Muscle layer of colon (tissue), 2 donors: ENCODE results near the gene ATG10.
"Not testable (repeated sequence)": the region's sequence is repeated elsewhere in the genome, so short reads cannot be mapped to it uniquely, and the experiment has no call there.

Experiments used
- H3K27ac ChIP-seq: one replicate; pipeline ENCODE4 v1.7.0; 2013; ENCODE audit warnings: low read depth, mild to moderate bottlenecking, low read length, moderate library complexity
- H3K27me3 ChIP-seq, 2 donors: one replicate each; pipeline ENCODE4 v1.7.0; 2013; ENCODE audit warnings: low read length in 2 of 2, mild to moderate bottlenecking in 2 of 2; ENCODE audit not compliant: insufficient read depth in 2 of 2, control insufficient read depth in 1 of 2
- H3K36me3 ChIP-seq: one replicate; pipeline ENCODE4 v1.7.0; 2013; ENCODE audit warnings: mild to moderate bottlenecking, low read length; ENCODE audit not compliant: insufficient read depth
- H3K4me1 ChIP-seq: one replicate; pipeline ENCODE4 v1.7.0; 2013; ENCODE audit warnings: mild to moderate bottlenecking, low read length; ENCODE audit not compliant: insufficient read depth
- H3K4me3 ChIP-seq, 2 donors: one replicate each; pipeline ENCODE4 v1.7.0; 2013; ENCODE audit warnings: low read length in 2 of 2, low read depth in 1 of 2, mild to moderate bottlenecking in 1 of 2, moderate library complexity in 1 of 2
- H3K9ac ChIP-seq: one replicate; pipeline ENCODE4 v1.7.0; 2013; ENCODE audit warnings: low read length
- H3K9me3 ChIP-seq: one replicate; pipeline ENCODE4 v1.7.0; 2013; ENCODE audit warnings: mild to moderate bottlenecking, low read length
- donor health status: abdominal sarcoma.
- donor health status: Adenocarcinoma of cecum.

The ATG10 gene

DNA sequence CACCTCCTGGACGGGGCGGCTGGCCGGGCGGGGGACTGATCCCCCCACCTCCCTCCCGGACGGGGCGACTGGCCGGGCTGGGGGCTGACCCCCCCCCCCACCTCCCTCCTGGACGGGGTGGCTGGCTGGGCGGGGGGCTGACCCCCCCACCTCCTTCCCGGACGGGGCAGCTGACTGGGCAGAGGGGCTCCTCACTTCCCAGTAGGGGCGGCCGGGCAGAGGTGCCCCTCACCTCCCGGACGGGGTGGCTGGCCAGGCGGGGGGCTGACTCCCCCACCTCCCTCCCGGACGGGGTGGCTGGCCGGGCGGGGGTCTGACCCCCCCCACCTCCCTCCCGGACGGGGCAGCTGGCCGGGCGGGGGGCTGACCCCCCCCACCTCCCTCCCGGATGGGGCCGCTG lies 11.3 kb downstream of the ATG10 start:
- not testable (repeated sequence) for H3K27me3 ChIP-seq, H3K4me3 ChIP-seq, H3K36me3 ChIP-seq, H3K4me1 ChIP-seq, H3K9me3 ChIP-seq, H3K9ac ChIP-seq, H3K27ac ChIP-seq

DNA sequence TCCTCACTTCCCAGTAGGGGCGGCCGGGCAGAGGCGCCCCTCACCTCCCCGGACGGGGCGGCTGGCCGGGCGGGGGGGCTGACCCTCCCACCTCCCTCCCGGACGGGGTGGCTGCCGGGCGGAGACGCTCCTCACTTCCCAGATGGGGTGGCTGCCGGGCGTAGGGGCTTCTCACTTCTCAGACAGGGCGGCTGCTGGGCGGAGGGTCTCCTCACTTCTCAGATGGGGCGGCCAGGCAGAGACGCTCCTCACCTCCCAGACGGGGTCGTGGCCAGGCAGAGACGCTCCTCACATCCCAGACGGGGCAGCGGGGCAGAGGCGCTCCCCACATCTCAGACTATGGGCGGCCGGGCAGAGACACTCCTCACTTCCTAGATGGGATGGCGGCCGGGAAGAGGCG lies 11.7 kb downstream of the ATG10 start:
- H3K4me1 ChIP-seq, H3K4me3 ChIP-seq, H3K9ac ChIP-seq, H3K36me3 ChIP-seq, H3K27ac ChIP-seq, H3K27me3 ChIP-seq, H3K9me3 ChIP-seq: not testable (repeated sequence)

DNA sequence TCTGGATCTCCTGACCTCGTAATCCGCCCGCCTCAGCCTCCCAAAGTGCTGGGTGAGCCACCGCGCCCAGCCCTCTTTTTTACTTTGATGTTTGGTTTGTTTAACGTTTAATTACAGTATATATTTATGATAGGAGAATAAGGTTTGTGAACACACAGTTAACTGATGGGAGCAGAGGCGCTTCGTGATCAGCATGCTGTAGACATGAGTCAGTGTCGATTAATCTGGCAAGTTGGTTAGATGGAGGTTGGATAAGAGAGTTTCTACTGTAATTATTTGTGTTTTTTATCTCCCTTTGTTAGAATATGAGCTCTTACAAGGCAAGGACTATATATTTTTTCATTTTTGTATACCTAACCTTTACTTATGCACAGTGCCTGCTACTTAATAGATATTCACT lies 14.3 kb downstream of the ATG10 start:
- Histone ChIP-seq H3K36me3 (no peaks in the 10 kb centered on the region), H3K9me3 (no peaks in the 10 kb centered on the region), H3K27ac (no peak overlapping the region), H3K9ac (no peak overlapping the region), H3K4me3 (no peak overlapping the region), H3K27me3 (no peaks in the 10 kb centered on the region), H3K4me1 (no peaks in the 10 kb centered on the region)

DNA sequence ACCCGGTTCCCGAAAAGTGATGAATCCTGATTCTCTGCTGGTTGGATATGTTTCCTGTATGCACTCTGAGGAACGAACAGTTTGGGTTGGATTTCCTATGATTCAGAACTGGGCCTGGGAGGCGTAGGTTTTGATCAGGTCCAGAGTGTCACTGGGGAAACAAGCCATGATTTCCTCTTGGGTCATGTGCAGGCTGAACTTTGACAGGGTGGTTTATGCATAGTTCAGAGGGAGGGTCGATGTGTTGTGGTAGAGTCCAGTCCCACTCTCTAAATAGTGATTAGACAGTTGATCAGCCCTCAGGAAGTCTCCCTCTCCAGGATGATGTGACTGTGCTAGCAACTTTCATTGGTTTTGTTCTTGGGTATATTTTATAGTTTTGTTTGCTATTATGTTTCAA lies 17.4 kb downstream of the ATG10 start:
- H3K9ac ChIP-seq = no peak overlapping the region

DNA sequence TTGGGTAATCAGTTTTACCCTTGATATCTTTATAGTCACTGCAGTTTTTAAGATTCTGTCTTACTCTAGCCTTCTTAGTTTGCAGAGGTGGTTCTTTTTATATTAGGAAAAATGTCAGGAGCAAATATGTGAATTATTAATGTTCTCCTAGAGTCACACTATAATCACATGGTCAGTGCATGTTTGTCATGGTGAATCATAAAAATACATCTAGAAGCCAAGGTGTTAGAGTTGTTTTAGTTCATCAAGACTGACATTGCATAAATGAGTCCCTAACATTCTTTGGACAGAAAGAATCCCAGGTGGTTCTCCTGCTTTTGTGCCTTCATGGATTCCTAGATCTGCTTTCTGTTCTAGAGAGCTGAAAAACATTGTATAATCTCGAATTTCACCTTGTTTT lies 22.9 kb downstream of the ATG10 start:
- Histone ChIP-seq H3K27ac (no peak overlapping the region), H3K9ac (no peak overlapping the region), H3K4me3 (no peak overlapping the region), H3K36me3 (no peaks in the 10 kb centered on the region), H3K4me1 (no peaks in the 10 kb centered on the region), H3K27me3 (no peaks in the 10 kb centered on the region), H3K9me3 (no peaks in the 10 kb centered on the region)

More for the DNA sequence above, 17.4 kb downstream of the ATG10 start:
- Histone ChIP-seq H3K4me3 (no peak overlapping the region), H3K4me1 (no peaks in the 10 kb centered on the region), H3K36me3 (no peaks in the 10 kb centered on the region), H3K9me3 (no peaks in the 10 kb centered on the region), H3K27ac (no peak overlapping the region), H3K27me3 (no peaks in the 10 kb centered on the region)

DNA sequence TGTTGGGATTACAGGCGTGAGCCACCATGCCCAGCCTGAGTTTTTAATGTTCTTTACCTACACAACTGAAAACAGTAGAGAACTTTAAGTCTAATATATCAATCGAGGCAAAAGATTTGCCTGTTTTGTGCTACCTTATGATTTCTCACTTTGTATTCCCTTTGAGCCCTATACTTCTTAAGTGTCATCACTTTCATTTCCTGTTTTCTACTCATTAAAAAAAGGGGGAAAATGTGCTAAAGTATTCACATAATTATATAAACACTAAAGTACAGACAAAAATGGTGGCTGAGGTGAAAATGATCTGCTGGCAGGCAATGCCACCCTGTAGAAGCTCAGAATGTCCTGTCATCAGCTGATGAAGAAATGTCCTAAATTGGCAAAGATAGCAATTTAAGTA lies 23.6 kb downstream of the ATG10 start:
- H3K9me3 ChIP-seq = no peaks in the 10 kb centered on the region
- H3K9ac ChIP-seq = no peak overlapping the region
- H3K4me3 ChIP-seq = no peak overlapping the region
- H3K27me3 ChIP-seq = no peaks in the 10 kb centered on the region
- no peak overlapping the region for H3K27ac ChIP-seq
- H3K36me3 ChIP-seq = no peaks in the 10 kb centered on the region
- no peaks in the 10 kb centered on the region for H3K4me1 ChIP-seq

DNA sequence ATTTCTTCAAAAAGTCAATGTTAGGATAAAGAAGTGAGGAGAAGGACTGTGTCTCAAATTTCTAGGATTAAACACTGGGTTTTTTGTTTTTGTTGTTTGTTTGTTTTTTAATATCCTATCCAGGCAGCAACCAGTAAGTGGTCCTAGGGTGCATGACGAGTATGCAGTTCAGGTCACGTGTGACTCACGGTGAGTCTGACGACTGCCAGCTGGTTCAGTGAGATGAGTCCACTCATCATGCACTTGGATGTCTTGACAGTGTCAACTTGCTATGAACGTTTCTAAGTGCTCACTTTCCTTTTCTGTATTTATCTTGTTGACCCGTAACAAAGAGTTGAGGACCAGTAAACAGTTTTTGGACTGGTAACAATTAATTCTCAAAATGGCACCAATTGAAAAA lies 32.7 kb downstream of the ATG10 start:
- no peak overlapping the region for H3K9ac ChIP-seq
- H3K4me1 ChIP-seq = no peaks in the 10 kb centered on the region
- no peaks in the 10 kb centered on the region for H3K27me3 ChIP-seq

DNA sequence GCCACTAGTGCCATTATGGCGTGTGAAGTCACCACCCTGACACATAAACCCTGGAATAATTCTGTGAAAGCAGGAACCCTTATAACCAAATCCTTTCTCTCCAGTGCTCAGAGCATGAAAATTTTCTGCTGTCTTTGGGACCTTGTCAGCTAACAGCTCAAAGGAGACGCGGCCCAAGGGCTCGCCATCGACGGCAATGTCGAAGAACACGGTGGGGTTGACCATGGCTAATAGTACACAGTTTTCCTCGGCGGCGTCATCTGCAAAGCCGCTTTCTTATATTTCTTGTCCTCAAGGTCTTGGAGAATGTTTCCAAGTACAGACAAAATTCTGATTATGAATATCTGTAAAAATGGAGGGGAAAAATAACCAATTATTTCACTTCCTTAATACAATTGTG lies 38.0 kb downstream of the ATG10 start:
- H3K9ac ChIP-seq, H3K27me3 ChIP-seq, H3K9me3 ChIP-seq, H3K4me3 ChIP-seq, H3K36me3 ChIP-seq, H3K27ac ChIP-seq: not testable (repeated sequence)
- H3K4me1 ChIP-seq = peaks cover 10% of the 10 kb centered on the region

More for the DNA sequence above, 32.7 kb downstream of the ATG10 start:
- Histone ChIP-seq H3K9me3 (no peaks in the 10 kb centered on the region), H3K27ac (no peak overlapping the region), H3K4me3 (no peak overlapping the region), H3K36me3 (no peaks in the 10 kb centered on the region)

DNA sequence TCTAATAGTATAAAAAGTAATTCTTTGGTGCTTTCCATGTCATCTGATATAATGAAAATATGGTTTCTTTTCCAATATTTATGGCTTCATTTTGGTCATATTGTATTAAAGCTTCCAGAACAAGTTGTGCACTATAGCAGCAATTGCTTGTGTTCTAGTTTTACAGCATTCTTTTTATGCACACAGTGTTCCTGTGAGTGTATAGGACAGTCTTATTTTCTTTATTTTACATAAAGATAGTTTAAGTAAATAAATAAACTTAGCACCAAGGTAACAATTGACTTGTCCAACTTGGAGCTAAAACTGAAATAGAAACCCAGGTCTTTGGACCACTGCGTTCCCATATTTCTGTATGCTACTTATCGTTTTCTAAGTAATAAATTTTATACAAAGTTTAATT lies 38.9 kb downstream of the ATG10 start:
- Histone ChIP-seq H3K9ac (no peak overlapping the region), H3K4me3 (no peak overlapping the region), H3K27ac (no peak overlapping the region), H3K36me3 (no peaks in the 10 kb centered on the region), H3K9me3 (no peaks in the 10 kb centered on the region), H3K27me3 (no peaks in the 10 kb centered on the region), H3K4me1 (peaks cover 10% of the 10 kb centered on the region)

DNA sequence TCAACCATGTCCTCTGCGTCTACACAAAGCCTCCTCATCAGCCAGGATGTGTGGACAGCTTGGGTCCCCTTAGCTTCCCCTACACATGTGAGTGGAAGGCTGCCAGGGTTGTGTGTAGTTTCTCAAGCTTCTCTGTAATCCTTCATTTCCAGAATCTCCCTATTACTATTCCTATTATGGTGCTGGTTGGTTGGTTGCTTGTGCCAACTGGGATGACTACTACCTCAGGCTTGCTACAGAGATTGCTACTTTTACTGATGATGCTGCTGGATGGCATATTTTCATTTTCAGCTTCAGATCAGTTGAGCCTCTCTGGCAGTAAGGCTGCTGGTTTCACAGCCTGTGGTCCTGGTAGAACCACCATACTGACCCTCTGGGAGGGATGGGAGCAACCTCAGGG lies 39.9 kb downstream of the ATG10 start:
- H3K9ac ChIP-seq = no peak overlapping the region
- H3K9me3 ChIP-seq = no peaks in the 10 kb centered on the region
- no peak overlapping the region for H3K4me3 ChIP-seq
- no peaks in the 10 kb centered on the region for H3K36me3 ChIP-seq
- H3K27me3 ChIP-seq = no peaks in the 10 kb centered on the region
- peaks cover 10% of the 10 kb centered on the region for H3K4me1 ChIP-seq
- H3K27ac ChIP-seq = no peak overlapping the region

DNA sequence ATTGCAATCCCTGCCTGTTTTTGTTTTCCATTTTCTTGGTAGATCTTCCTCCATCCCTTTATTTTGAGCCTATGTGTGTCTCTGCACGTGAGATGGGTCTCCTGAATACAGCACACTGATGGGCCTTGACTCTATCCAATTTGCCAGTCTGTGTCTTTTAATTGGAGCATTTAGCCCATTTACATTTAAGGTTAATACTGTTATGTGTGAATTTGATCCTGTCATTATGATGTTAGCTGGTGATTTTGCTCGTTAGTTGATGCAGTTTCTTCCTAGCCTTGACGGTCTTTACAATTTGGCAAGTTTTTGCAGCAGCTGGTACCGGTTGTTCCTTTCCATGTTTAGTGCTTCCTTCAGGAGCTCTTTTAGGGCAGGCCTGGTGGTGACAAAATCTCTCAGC lies 42.8 kb downstream of the ATG10 start:
- H3K4me1 ChIP-seq = peaks cover 14% of the 10 kb centered on the region
- not testable (repeated sequence) for H3K9me3 ChIP-seq, H3K27me3 ChIP-seq, H3K36me3 ChIP-seq, H3K9ac ChIP-seq, H3K4me3 ChIP-seq, H3K27ac ChIP-seq

DNA sequence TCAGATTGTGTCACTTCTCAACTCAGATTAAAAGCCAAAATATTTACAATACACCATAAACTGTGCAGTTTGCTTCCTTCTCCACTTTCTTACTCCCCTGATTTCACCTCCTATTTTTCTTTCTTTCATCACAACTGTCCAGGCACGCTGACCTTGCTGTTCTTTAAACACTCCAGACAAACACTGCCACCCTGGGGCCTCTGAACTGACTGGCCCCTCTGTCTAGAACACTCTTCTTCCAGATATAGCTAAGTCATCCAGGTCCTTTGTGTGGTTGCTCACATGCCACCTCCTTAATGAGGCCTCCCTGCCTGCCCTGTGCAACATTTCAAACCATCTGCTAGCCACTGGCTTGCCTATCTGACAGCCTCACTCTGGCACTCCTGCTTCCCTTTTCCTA lies 46.6 kb downstream of the ATG10 start:
- H3K9me3 ChIP-seq = no peaks in the 10 kb centered on the region
- H3K9ac ChIP-seq = no peak overlapping the region
- H3K27me3 ChIP-seq = no peaks in the 10 kb centered on the region
- no peak overlapping the region for H3K4me3 ChIP-seq
- peaks cover 4% of the 10 kb centered on the region for H3K4me1 ChIP-seq
- H3K27ac ChIP-seq = no peak overlapping the region
- no peaks in the 10 kb centered on the region for H3K36me3 ChIP-seq
